T-helper 2 cell treated with Interferon-gamma antibody and Interleukin-4, amounts not matched to agents 100 ng/mL and 5 ng/mL, for 36 hours (primary cell): ENCODE data around the gene NCOA1. TPM values are rescaled to one million over a fixed set of nuclear protein-coding genes. Genes with fewer than 3 reads are reported as not detected.
"Not testable (repeated sequence)": the region's sequence is repeated elsewhere in the genome, so short reads cannot be mapped to it uniquely, and the experiment has no call there.

ENCODE experiments used
- intact Hi-C: fragments of 100-400 bp; cut with micrococcal nuclease; formaldehyde crosslinking; loops from one replicate; pipeline ENCODE4 v1.15.1; 2023
- total RNA-seq: library from RNA; stranded (reverse); gene quantifications from 2 replicates; pipeline ENCODE4 v1.2.3, GENCODE V29; 2022

NCOA1 gene
- total RNA-seq, 1 donor from 2014 or later, result 21.4 TPM

- intact Hi-C loops, result no loop called here
These were observed 17.0 kb upstream of the NCOA1 start for GRCh38 chr2:24474053-24474452.

- intact Hi-C loops, result no loop called here
These were observed 13.8 kb upstream of the NCOA1 start for GRCh38 chr2:24477229-24477628.

GRCh38 chr2:24478243-24478642 lies 12.8 kb upstream of the NCOA1 start:
- intact Hi-C loops, result no loop called here

GRCh38 chr2:24480245-24480644 lies 10.8 kb upstream of the NCOA1 start:
- intact Hi-C loops, result no loop called here

GRCh38 chr2:24482251-24482971 lies 8.6 kb upstream of the NCOA1 start:
- intact Hi-C loops, result no loop called here

GRCh38 chr2:24482972-24483300 lies 8.1 kb upstream of the NCOA1 start:
- intact Hi-C loops, result no loop called here

GRCh38 chr2:24484677-24485076 lies 6.4 kb upstream of the NCOA1 start:
- intact Hi-C loops, result not testable (repeated sequence)

GRCh38 chr2:24485197-24485596 lies 5.9 kb upstream of the NCOA1 start:
- intact Hi-C loops, result no loop called here

- intact Hi-C loops, result no loop called here
These were observed 4.3 kb upstream of the NCOA1 start for GRCh38 chr2:24486636-24487205.

GRCh38 chr2:24489465-24490180 lies 1.4 kb upstream of the NCOA1 start:
- intact Hi-C loops, result loop anchor here (2.0 to 10.0 kb wide), 7 partner anchors 87 to 481 kb away; partner anchors contain the start of genes CENPO, DNAJC27, FAM228B and ITSN2

- intact Hi-C loops, result loop anchor here (2.0 to 10.0 kb wide), 7 partner anchors 87 to 481 kb away; partner anchors contain the start of genes CENPO, DNAJC27, FAM228B and ITSN2
These were observed 819 bp upstream of the NCOA1 start for GRCh38 chr2:24490181-24490689.

- intact Hi-C loops, result loop anchor here (2.0 to 10.0 kb wide), 7 partner anchors 85 to 479 kb away; partner anchors contain the start of genes CENPO, DNAJC27, FAM228B and ITSN2
These were observed 727 bp downstream of the NCOA1 start for GRCh38 chr2:24491542-24492420.

- intact Hi-C loops, result loop anchor here (5.0 to 10.0 kb wide), 3 partner anchors 130 to 425 kb away; partner anchors contain the start of genes FAM228B, ITSN2 and PFN4
These were observed 1.6 kb downstream of the NCOA1 start for GRCh38 chr2:24492421-24493279.

- intact Hi-C loops, result loop anchor here (5.0 to 10.0 kb wide), 3 partner anchors 131 to 424 kb away; partner anchors contain the start of genes FAM228B, ITSN2 and PFN4
These were observed 2.7 kb downstream of the NCOA1 start for GRCh38 chr2:24493713-24494112.

- intact Hi-C loops, result loop anchor here (5.0 to 10.0 kb wide), 3 partner anchors 132 to 423 kb away; partner anchors contain the start of genes FAM228B, ITSN2 and PFN4
These were observed 3.4 kb downstream of the NCOA1 start for GRCh38 chr2:24494410-24494809.

GRCh38 chr2:24495451-24495850 lies 4.4 kb downstream of the NCOA1 start:
- intact Hi-C loops, result loop anchor here (10.0 kb wide), 1 partner anchor 371 kb away; the partner anchor contains the start of genes FAM228B and PFN4

- intact Hi-C loops, result loop anchor here (10.0 kb wide), 1 partner anchor 372 kb away; the partner anchor contains the start of genes FAM228B and PFN4
These were observed 5.9 kb downstream of the NCOA1 start for GRCh38 chr2:24496959-24497358.

- intact Hi-C loops, result loop anchor here (10.0 kb wide), 1 partner anchor 373 kb away; the partner anchor contains the start of genes FAM228B and PFN4
These were observed 6.6 kb downstream of the NCOA1 start for GRCh38 chr2:24497685-24498084.

- intact Hi-C loops, result loop anchor here (10.0 kb wide), 1 partner anchor 373 kb away; the partner anchor contains the start of genes FAM228B and PFN4
These were observed 7.1 kb downstream of the NCOA1 start for GRCh38 chr2:24498121-24498520.
